Thyroid gland (tissue), 4 donors: ENCODE measurements around the gene E2F4. TPM values are rescaled to one million over a fixed set of nuclear protein-coding genes. Genes with fewer than 3 reads are reported as not detected.

ENCODE experiments used
- DNase-seq, 2 donors: peaks; one replicate each; pipeline ENCODE4 v3.0.0-alpha.2; 2019
- H3K27ac ChIP-seq, 3 donors: fragments of 200-600 bp; sonication (generic); 1 replicate in 2 of 3; 2 replicates in 1 of 3; pipeline ENCODE4 v1.5.1; 2016 to 2019; ENCODE audit warnings: mild to moderate bottlenecking in 1 of 3, moderate library complexity in 1 of 3
- H3K27me3 ChIP-seq: fragments of 200-600 bp; sonication (generic); one replicate; pipeline ENCODE4 v1.5.1; 2019
- H3K36me3 ChIP-seq, 2 donors: fragments of 200-600 bp; sonication (generic); one replicate each; pipeline ENCODE4 v1.5.1; 2016 to 2019
- H3K4me1 ChIP-seq, 2 donors: fragments of 200-600 bp; sonication (generic); one replicate each; pipeline ENCODE4 v1.5.1; 2017 to 2019
- H3K4me3 ChIP-seq, 3 donors: fragments of 200-600 bp; sonication (generic); replicated peaks in 1 of 3; 1 replicate in 2 of 3; 2 replicates in 1 of 3; pipeline ENCODE4 v1.5.1; 2016; ENCODE audit warnings: mild to moderate bottlenecking in 1 of 3
- H3K9me3 ChIP-seq: fragments of 200-600 bp; sonication (generic); one replicate; pipeline ENCODE4 v1.5.1; 2017
- CTCF ChIP-seq, 6 experiments: fragments of 200-600 bp in 3 of 6; fragments of 450-650 bp in 3 of 6; sonication (generic) in 3 of 6; IDR thresholded peaks; one replicate each; pipeline ENCODE4 v1.5.1; 2016 to 2019; ENCODE audit warnings: antibody characterized with exemption in 6 of 6, mild to moderate bottlenecking in 2 of 6, inconsistent platforms in 1 of 6, moderate library complexity in 1 of 6
- POLR2A ChIP-seq, 2 donors: fragments of 450-650 bp; IDR thresholded peaks; one replicate each; pipeline ENCODE4 v1.6.1; 2017; ENCODE audit warnings: antibody characterized with exemption in 2 of 2, mild to moderate bottlenecking in 2 of 2, moderate library complexity in 1 of 2
- WGBS, 2 donors: methylation state at CpG; one replicate each; pipeline ENCODE4 v1.1.5; 2017; 5-methylcytosine and 5-hydroxymethylcytosine counted together
- intact Hi-C: fragments of 100-400 bp; cut with DNase I; formaldehyde crosslinking; loops from one replicate; pipeline ENCODE4 v1.15.1; 2023
- total RNA-seq, 4 donors: library from RNA; depleted of rRNA; stranded (reverse); fragments of >200 nt; gene quantifications; one replicate each; pipeline ENCODE4 v1.2.3, GENCODE V29; 2016

The E2F4 gene
- total RNA-seq, 4 donors from 2014 or later = 77.6 to 117 (median 89.1) TPM

DNA sequence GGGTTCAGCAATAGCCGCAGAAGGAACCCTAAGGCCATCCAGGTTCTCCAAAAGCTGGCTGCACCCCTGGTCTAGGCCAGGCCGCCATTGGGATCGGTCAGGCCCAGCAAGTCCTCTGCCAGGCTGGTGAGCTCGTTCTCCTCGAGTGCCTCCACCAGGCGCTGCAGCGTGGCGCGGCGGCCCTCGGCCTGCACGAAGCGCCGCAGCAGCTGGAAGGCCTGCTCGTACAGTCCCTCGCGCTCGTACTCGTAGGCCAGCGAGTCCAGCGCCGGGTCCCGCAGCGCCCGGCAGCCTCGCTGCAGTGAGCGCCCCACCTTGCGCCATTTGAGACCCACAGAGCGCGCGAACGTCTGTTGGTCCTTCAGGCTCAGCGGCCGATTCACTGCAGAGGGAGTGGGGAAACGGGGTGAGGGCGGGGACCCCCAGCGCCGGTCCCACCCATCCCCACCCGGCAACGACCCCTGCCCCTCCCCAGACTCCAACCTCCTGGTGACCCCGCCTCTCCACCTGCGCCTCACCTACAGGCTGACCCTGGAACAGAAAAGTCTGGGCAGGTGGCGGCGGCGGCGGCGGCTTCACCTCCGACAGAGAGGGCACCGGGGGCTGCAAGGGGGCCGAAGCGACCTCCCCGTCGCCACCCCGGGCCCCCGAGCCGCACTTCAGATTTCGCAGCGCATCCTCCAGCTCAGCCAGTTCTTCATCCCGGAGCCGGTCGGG lies 37.2 kb upstream of the E2F4 start:
- intact Hi-C loops = loop anchor here (2.0 to 10.0 kb wide), 3 partner anchors 50 to 176 kb away; partner anchors contain the start of genes CBFB and PHAF1
- WGBS, 2 donors = 51% methylated on average over 35 of the region's 61 CpGs
- H3K27me3 ChIP-seq = no peaks in the 10 kb centered on the region
- H3K27ac ChIP-seq = no peak overlapping the region
- H3K4me3 ChIP-seq = no peak overlapping the region
- TF ChIP-seq CTCF (IDR thresholded peaks at IDR 0.05) = no peak
- no peak for TF ChIP-seq POLR2A (IDR thresholded peaks at IDR 0.05)
- H3K36me3 ChIP-seq = no peaks in the 10 kb centered on the region
- no peak for DNase-seq
- peaks cover 25 to 38% of the 10 kb centered on the region in 2 donors for H3K4me1 ChIP-seq
- H3K9me3 ChIP-seq = no peaks in the 10 kb centered on the region

GRCh38 chr16:67155295-67156142 lies 36.4 kb upstream of the E2F4 start:
- H3K9me3 ChIP-seq = no peaks in the 10 kb centered on the region
- intact Hi-C loops = loop anchor here (2.0 to 10.0 kb wide), 2 partner anchors 51 to 177 kb away; partner anchors contain the start of gene PHAF1
- H3K36me3 ChIP-seq = no peaks in the 10 kb centered on the region
- no peaks in the 10 kb centered on the region for H3K27me3 ChIP-seq
- no peak overlapping the region for H3K4me3 ChIP-seq
- peaks cover 25 to 31% of the 10 kb centered on the region in 2 donors for H3K4me1 ChIP-seq
- peak; percentile 79 to 80 for DNase-seq
- WGBS, 2 donors = 34 to 51% methylated on average over 15 to 23 of the region's 74 CpGs
- TF ChIP-seq POLR2A (IDR thresholded peaks at IDR 0.05) (no peak), CTCF (IDR thresholded peaks at IDR 0.05) (peak; percentile 33 to 100 (median 98))
- no peak overlapping the region for H3K27ac ChIP-seq

DNA sequence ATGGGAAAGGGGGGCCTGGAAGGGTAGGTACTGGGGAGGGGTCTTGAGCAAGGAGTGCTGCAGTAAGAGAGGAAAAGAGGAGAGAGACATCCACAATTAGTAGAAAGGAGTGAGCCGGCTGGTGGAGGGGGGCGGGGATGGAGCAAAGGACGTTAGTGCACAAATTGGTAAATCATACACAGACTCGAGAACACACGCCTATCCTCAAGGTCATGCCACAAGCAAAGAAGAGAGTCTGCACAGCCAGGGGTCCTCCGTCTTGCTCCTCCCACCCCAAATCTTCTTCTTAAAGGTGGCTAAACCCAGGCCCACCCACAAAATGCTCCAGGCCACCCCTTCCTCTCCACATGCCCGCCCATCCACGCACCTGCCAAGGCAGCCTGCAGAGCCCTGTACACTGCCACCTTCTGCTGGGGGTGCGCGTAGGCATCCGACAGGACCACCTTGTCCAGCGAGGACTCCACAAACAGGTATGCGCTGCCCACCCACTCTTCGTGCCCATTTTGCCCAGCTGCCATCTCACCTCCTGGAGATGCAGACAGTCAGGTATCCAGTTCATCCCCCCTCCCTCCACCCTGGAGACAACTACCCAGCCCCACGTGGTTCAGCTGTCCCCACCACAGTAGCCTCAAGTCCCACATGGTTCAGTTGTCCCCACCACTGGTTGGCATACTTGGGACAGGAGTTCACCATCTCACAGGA lies 35.7 kb upstream of the E2F4 start:
- no peak overlapping the region for H3K4me3 ChIP-seq
- DNase-seq = no peak
- intact Hi-C loops = loop anchor here (10.0 kb wide), 1 partner anchor 51 kb away; the partner anchor contains the start of gene PHAF1
- H3K27ac ChIP-seq = no peak overlapping the region
- H3K4me1 ChIP-seq = peaks cover 28 to 32% of the 10 kb centered on the region in 2 donors
- no peaks in the 10 kb centered on the region for H3K27me3 ChIP-seq
- 66 to 70% methylated on average over 15 of the region's 15 CpGs for WGBS, 2 donors
- no peak for TF ChIP-seq CTCF (IDR thresholded peaks at IDR 0.05)
- TF ChIP-seq POLR2A (IDR thresholded peaks at IDR 0.05) = no peak
- no peaks in the 10 kb centered on the region for H3K9me3 ChIP-seq
- no peaks in the 10 kb centered on the region for H3K36me3 ChIP-seq

- intact Hi-C loops = loop anchor here (10.0 kb wide), 1 partner anchor 52 kb away; the partner anchor contains the start of gene PHAF1
- TF ChIP-seq CTCF (IDR thresholded peaks at IDR 0.05) = no peak
- TF ChIP-seq POLR2A (IDR thresholded peaks at IDR 0.05) = no peak
- WGBS, 2 donors = 69 to 75% methylated on average over 7 of the region's 7 CpGs
- Histone ChIP-seq H3K36me3 (no peaks in the 10 kb centered on the region), H3K4me3 (no peak overlapping the region), H3K27ac (no peak overlapping the region), H3K9me3 (no peaks in the 10 kb centered on the region), H3K27me3 (no peaks in the 10 kb centered on the region), H3K4me1 (peaks cover 30 to 31% of the 10 kb centered on the region in 2 donors)
- no peak for DNase-seq
These were observed 34.7 kb upstream of the E2F4 start for GRCh38 chr16:67157106-67157748.
